Neural cell (in vitro differentiated cells): ENCODE results near the gene LDB3. TPM values are rescaled to one million over a fixed set of nuclear protein-coding genes. Genes with fewer than 3 reads are reported as not detected.
A peak's percentile ranks its signal among the peaks of the same experiment; 100 is the strongest.

Experiments
- H2AFZ ChIP-seq: fragments of 200-600, 300-800 bp; sonication (generic), shearing (Covaris generic); 2 replicates; pipeline ENCODE4 v1.6.0; 2014; ENCODE audit warnings: low read depth, mild to moderate bottlenecking, antibody characterized with exemption, low read length, moderate library complexity
- H3F3A ChIP-seq: fragments of 200-600 bp; shearing (Covaris generic); 2 replicates; pipeline ENCODE4 v1.6.1; 2016; ENCODE audit warnings: mild to moderate bottlenecking, moderate library complexity, mixed read lengths, antibody characterized with exemption, low read length; ENCODE audit not compliant: insufficient read depth, poor library complexity, severe bottlenecking
- H3K27ac ChIP-seq: fragments of 200-600, 300-800 bp; sonication (generic), shearing (Covaris generic); 2 replicates; pipeline ENCODE4 v1.5.1; 2014; ENCODE audit warnings: mild to moderate bottlenecking, low read length, moderate library complexity
- H3K27me3 ChIP-seq: fragments of 300-800, 200-600 bp; sonication (generic), shearing (Covaris generic); 2 replicates; pipeline ENCODE4 v1.6.0; 2014; ENCODE audit warnings: mild to moderate bottlenecking, low read depth, low read length, moderate library complexity; ENCODE audit not compliant: insufficient read depth
- H3K36me3 ChIP-seq: fragments of 300-800, 200-600 bp; sonication (generic), shearing (Covaris generic); 2 replicates; pipeline ENCODE4 v1.5.1; 2014; ENCODE audit warnings: mild to moderate bottlenecking, antibody characterized with exemption, low read length, moderate library complexity; ENCODE audit not compliant: insufficient read depth
- H3K4me2 ChIP-seq: fragments of 300-800, 200-600 bp; sonication (generic), shearing (Covaris generic); 2 replicates; pipeline ENCODE4 v1.6.0; 2014; ENCODE audit warnings: mild to moderate bottlenecking, low read length
- H3K4me3 ChIP-seq: fragments of 300-800, 200-600 bp; sonication (generic), shearing (Covaris generic); 2 replicates; pipeline ENCODE4 v1.5.1; 2014; ENCODE audit warnings: mild to moderate bottlenecking, low read length, moderate library complexity
- H3K79me2 ChIP-seq: fragments of 200-600 bp; shearing (Covaris generic); replicated peaks from 2 replicates; pipeline ENCODE4 v1.6.0; 2014; ENCODE audit warnings: mild to moderate bottlenecking, low read length, moderate library complexity; ENCODE audit not compliant: insufficient read depth
- H3K9ac ChIP-seq: fragments of 300-800, 200-600 bp; sonication (generic), shearing (Covaris generic); 2 replicates; pipeline ENCODE4 v1.6.1; 2016; ENCODE audit warnings: mild to moderate bottlenecking, low read length, mixed read lengths
- H3K9me2 ChIP-seq: fragments of 200-600 bp; shearing (Covaris generic); 2 replicates; pipeline ENCODE4 v1.6.1; 2016; ENCODE audit warnings: mild to moderate bottlenecking, low read length, mixed read lengths; ENCODE audit not compliant: insufficient read depth
- H3K9me3 ChIP-seq: fragments of 200-600, 300-800 bp; sonication (generic), shearing (Covaris generic); 2 replicates; pipeline ENCODE4 v1.6.1; 2016; ENCODE audit warnings: mild to moderate bottlenecking, mixed run types, low read length, moderate library complexity, mixed read lengths
- H4K20me1 ChIP-seq: fragments of 200-600 bp; shearing (Covaris generic); 2 replicates; pipeline ENCODE4 v1.6.1; 2016; ENCODE audit warnings: mild to moderate bottlenecking, mixed run types; ENCODE audit not compliant: insufficient read depth
- EP300 ChIP-seq: fragments of 450-650 bp; conservative IDR thresholded peaks from 2 replicates; pipeline ENCODE4 v1.6.1; 2014; ENCODE audit warnings: antibody characterized with exemption, mild to moderate bottlenecking, moderate library complexity; ENCODE audit not compliant: poor library complexity, severe bottlenecking
- EZH2 ChIP-seq: fragments of 200-600, 300-800 bp; shearing (Covaris generic), sonication (generic); IDR thresholded peaks from 2 replicates; pipeline ENCODE4 v1.6.1; 2014; ENCODE audit warnings: antibody characterized with exemption, low read length, borderline replicate concordance, mild to moderate bottlenecking; ENCODE audit not compliant: insufficient read depth, poor library complexity, severe bottlenecking
- MXI1 ChIP-seq: fragments of 450-650 bp; conservative IDR thresholded peaks from 2 replicates; pipeline ENCODE4 v1.6.1; 2014; ENCODE audit warnings: antibody characterized with exemption, mild to moderate bottlenecking; ENCODE audit not compliant: poor library complexity, severe bottlenecking
- POLR2AphosphoS5 ChIP-seq: IDR thresholded peaks from 2 replicates; pipeline ENCODE4 v1.6.1; 2012
- RAD21 ChIP-seq: fragments of 450-650 bp; conservative IDR thresholded peaks from 2 replicates; pipeline ENCODE4 v1.6.1; 2014; ENCODE audit warnings: antibody characterized with exemption, mild to moderate bottlenecking, moderate library complexity
- SMC3 ChIP-seq: fragments of 450-650 bp; conservative IDR thresholded peaks from 2 replicates; pipeline ENCODE4 v1.6.1; 2014; ENCODE audit warnings: antibody characterized with exemption, mild to moderate bottlenecking, moderate library complexity; ENCODE audit not compliant: poor library complexity
- TAF1 ChIP-seq: IDR thresholded peaks from 2 replicates; pipeline ENCODE4 v1.6.1; 2012; ENCODE audit warnings: low read depth
- polyA plus RNA-seq: library from polyadenylated mRNA; depleted of rRNA; stranded (reverse); fragments of >200 nt; gene quantifications from 2 replicates; pipeline ENCODE4 v1.2.3, GENCODE V29; 2014
- TF ChIP-seq, protein P1 (sequence below): fragments of 450-650 bp; IDR thresholded peaks from 2 replicates; pipeline ENCODE4 v1.5.1; 2014; ENCODE audit warnings: antibody characterized with exemption, mild to moderate bottlenecking, moderate library complexity; ENCODE audit not compliant: poor library complexity, severe bottlenecking
- TF ChIP-seq, protein P2 (sequence below): IDR thresholded peaks from 2 replicates; pipeline ENCODE4 v1.6.1; 2012; ENCODE audit warnings: borderline replicate concordance

LDB3 gene
- polyA plus RNA-seq, 1 donor from 2014 or later = 0.12 TPM

DNA sequence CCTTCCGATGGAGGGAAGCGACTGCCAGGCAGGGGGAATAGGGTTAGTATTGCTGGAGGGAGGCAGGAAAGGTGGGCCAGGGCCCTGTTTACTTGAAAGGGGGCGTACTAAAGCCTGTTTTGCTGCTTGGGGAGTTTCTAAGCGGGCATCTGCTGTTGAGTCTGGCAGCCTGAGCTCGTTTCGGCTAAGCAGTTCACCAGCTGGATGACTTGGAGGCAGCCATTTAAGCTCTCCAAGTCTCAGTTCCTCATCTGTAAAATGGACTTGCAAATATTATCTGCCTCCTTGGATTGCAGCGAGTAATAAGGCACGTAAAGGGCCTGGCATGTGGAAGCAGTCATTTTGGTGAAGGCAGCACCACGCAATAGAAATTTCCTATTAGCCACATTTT, 44.0 kb downstream of the LDB3 start:
- peaks cover 5% of the 10 kb centered on the region for H3K27me3 ChIP-seq
- no peak overlapping the region for H3K27ac ChIP-seq
- no peaks in the 10 kb centered on the region for H3K79me2 ChIP-seq
- H4K20me1 ChIP-seq = no peaks in the 10 kb centered on the region
- no peak overlapping the region for H2AFZ ChIP-seq
- H3K9ac ChIP-seq = peak overlapping the region; percentile 61
- peak overlapping the region; percentile 61 for H3K4me3 ChIP-seq
- no peaks in the 10 kb centered on the region for H3F3A ChIP-seq
- no peaks in the 10 kb centered on the region for H3K9me2 ChIP-seq
- TF ChIP-seq SMC3 = no peak
- TF ChIP-seq, protein P1, sequence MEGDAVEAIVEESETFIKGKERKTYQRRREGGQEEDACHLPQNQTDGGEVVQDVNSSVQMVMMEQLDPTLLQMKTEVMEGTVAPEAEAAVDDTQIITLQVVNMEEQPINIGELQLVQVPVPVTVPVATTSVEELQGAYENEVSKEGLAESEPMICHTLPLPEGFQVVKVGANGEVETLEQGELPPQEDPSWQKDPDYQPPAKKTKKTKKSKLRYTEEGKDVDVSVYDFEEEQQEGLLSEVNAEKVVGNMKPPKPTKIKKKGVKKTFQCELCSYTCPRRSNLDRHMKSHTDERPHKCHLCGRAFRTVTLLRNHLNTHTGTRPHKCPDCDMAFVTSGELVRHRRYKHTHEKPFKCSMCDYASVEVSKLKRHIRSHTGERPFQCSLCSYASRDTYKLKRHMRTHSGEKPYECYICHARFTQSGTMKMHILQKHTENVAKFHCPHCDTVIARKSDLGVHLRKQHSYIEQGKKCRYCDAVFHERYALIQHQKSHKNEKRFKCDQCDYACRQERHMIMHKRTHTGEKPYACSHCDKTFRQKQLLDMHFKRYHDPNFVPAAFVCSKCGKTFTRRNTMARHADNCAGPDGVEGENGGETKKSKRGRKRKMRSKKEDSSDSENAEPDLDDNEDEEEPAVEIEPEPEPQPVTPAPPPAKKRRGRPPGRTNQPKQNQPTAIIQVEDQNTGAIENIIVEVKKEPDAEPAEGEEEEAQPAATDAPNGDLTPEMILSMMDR = no peak
- no peaks in the 10 kb centered on the region for H3K9me3 ChIP-seq
- H3K4me2 ChIP-seq = no peak overlapping the region
- no peaks in the 10 kb centered on the region for H3K36me3 ChIP-seq

DNA sequence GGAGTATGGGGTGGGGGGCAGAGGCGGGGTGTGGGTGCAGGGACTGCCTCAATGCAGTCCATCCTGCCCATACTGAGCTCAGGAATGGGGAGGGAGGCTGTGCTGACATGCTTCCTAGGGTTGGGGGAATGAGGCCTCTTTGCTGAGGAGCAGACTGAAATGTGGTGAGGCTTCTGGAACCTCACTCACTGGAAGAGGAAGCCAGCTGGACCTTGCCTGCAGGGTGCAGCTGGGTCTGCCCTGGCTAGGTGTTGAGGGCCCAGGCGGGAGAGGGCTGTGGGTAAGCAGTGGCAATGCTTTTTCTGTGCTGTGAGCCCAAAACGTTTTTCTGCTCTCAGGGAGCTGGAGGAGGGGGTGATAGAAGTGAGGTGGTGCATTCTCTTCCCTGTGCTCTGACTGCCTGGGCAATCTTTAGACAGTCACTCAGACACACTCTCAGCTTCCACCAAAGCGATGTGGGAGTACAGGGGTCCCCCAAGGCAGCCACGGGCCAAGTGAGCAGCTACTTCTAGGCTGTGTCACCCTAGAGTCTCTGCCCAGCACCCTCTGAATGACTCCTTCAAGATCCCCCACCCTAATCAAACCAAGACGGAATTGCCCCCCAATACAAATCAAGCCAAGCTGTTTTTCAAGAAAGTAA, 47.0 kb downstream of the LDB3 start:
- Histone ChIP-seq H4K20me1 (no peaks in the 10 kb centered on the region), H3K4me3 (no peak overlapping the region), H3K27me3 (peaks cover 5% of the 10 kb centered on the region), H3K4me2 (no peak overlapping the region), H3K36me3 (no peaks in the 10 kb centered on the region), H2AFZ (no peak overlapping the region), H3K9me3 (no peaks in the 10 kb centered on the region), H3K9ac (no peak overlapping the region), H3K79me2 (no peaks in the 10 kb centered on the region), H3K27ac (no peak overlapping the region), H3F3A (no peaks in the 10 kb centered on the region), H3K9me2 (no peaks in the 10 kb centered on the region)
- no peak for TF ChIP-seq EP300
- TF ChIP-seq TAF1 = no peak
- no peak for TF ChIP-seq MXI1
- no peak for TF ChIP-seq SMC3
- TF ChIP-seq EZH2 = no peak
- no peak for TF ChIP-seq RAD21
- TF ChIP-seq, protein P1 = no peak
- TF ChIP-seq POLR2AphosphoS5 = no peak
- TF ChIP-seq, protein P2, sequence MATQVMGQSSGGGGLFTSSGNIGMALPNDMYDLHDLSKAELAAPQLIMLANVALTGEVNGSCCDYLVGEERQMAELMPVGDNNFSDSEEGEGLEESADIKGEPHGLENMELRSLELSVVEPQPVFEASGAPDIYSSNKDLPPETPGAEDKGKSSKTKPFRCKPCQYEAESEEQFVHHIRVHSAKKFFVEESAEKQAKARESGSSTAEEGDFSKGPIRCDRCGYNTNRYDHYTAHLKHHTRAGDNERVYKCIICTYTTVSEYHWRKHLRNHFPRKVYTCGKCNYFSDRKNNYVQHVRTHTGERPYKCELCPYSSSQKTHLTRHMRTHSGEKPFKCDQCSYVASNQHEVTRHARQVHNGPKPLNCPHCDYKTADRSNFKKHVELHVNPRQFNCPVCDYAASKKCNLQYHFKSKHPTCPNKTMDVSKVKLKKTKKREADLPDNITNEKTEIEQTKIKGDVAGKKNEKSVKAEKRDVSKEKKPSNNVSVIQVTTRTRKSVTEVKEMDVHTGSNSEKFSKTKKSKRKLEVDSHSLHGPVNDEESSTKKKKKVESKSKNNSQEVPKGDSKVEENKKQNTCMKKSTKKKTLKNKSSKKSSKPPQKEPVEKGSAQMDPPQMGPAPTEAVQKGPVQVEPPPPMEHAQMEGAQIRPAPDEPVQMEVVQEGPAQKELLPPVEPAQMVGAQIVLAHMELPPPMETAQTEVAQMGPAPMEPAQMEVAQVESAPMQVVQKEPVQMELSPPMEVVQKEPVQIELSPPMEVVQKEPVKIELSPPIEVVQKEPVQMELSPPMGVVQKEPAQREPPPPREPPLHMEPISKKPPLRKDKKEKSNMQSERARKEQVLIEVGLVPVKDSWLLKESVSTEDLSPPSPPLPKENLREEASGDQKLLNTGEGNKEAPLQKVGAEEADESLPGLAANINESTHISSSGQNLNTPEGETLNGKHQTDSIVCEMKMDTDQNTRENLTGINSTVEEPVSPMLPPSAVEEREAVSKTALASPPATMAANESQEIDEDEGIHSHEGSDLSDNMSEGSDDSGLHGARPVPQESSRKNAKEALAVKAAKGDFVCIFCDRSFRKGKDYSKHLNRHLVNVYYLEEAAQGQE = no peak
